ENCODE results near the gene YJEFN3.

GRCh38 chr19:19525611-19526380, 2.9 kb upstream of the YJEFN3 start:
- TF ChIP-seq FOXP2 (optimal IDR thresholded peaks at IDR 0.05; ENCODE audit: borderline replicate concordance, extremely low read depth, extremely low read length, insufficient read depth) (no peak), TAF1 (IDR thresholded peaks at IDR 0.05; ENCODE audit: borderline replicate concordance, insufficient read depth, low read length) (no peak), POLR2AphosphoS5 (IDR thresholded peaks at IDR 0.05; ENCODE audit: low read depth, low read length) (no peak), SIN3A (IDR thresholded peaks at IDR 0.05; ENCODE audit: borderline replicate concordance, insufficient read depth, low read length) (no peak)

All from PFSK-1 (cell line).